T-helper 1 cell treated with Interleukin-12 subunit alpha and Interleukin-12 subunit beta and Interleukin-4 antibody, amounts not matched to agents 30 μg/mL and 1 μg/mL, for 36 hours (primary cell): ENCODE data around the gene NLGN2.

Source experiments
- H3K27ac Mint-ChIP-seq: one replicate; pipeline ENCODE4 v1.8.0; 2021; ENCODE audit warnings: mild to moderate bottlenecking, mixed read lengths
- H3K27me3 Mint-ChIP-seq: one replicate; pipeline ENCODE4 v1.8.0; 2021; ENCODE audit warnings: low read depth, mixed read lengths
- H3K36me3 Mint-ChIP-seq: one replicate; pipeline ENCODE4 v1.8.0; 2021; ENCODE audit warnings: low read depth, mixed read lengths
- H3K4me1 Mint-ChIP-seq: one replicate; pipeline ENCODE4 v1.8.0; 2021; ENCODE audit warnings: low read depth, mixed read lengths
- H3K4me3 Mint-ChIP-seq: one replicate; pipeline ENCODE4 v1.8.0; 2021; ENCODE audit warnings: mild to moderate bottlenecking, moderate library complexity, mixed read lengths
- H3K9me3 Mint-ChIP-seq: one replicate; pipeline ENCODE4 v1.8.0; 2021; ENCODE audit warnings: mixed read lengths

Gene NLGN2

GRCh38 chr17:7431231-7431630 lies 23.6 kb downstream of the NLGN2 start:
- Mint-ChIP-seq H3K36me3 (no peaks in the 10 kb centered on the region), H3K27me3 (no peaks in the 10 kb centered on the region), H3K27ac (peak overlapping the region; percentile 50), H3K9me3 (no peaks in the 10 kb centered on the region), H3K4me1 (peaks cover 10% of the 10 kb centered on the region), H3K4me3 (no peak overlapping the region)

GRCh38 chr17:7432296-7432695 lies 24.7 kb downstream of the NLGN2 start:
- peaks cover 13% of the 10 kb centered on the region for H3K4me1 Mint-ChIP-seq
- H3K27me3 Mint-ChIP-seq, result no peaks in the 10 kb centered on the region
- H3K36me3 Mint-ChIP-seq, result no peaks in the 10 kb centered on the region
- H3K9me3 Mint-ChIP-seq, result no peaks in the 10 kb centered on the region
- H3K4me3 Mint-ChIP-seq, result no peak overlapping the region
- peak overlapping the region; percentile 55 for H3K27ac Mint-ChIP-seq

GRCh38 chr17:7435676-7436555 lies 28.3 kb downstream of the NLGN2 start:
- Mint-ChIP-seq H3K4me1 (peaks cover 34% of the 10 kb centered on the region), H3K4me3 (peak overlapping the region; percentile 92), H3K36me3 (peaks cover 8% of the 10 kb centered on the region), H3K27ac (peak overlapping the region; percentile 97), H3K27me3 (peaks cover 8% of the 10 kb centered on the region), H3K9me3 (no peaks in the 10 kb centered on the region)

- Mint-ChIP-seq H3K27me3 (peaks cover 8% of the 10 kb centered on the region), H3K4me1 (peaks cover 37% of the 10 kb centered on the region), H3K27ac (peak overlapping the region; percentile 97), H3K36me3 (peaks cover 8% of the 10 kb centered on the region), H3K9me3 (no peaks in the 10 kb centered on the region), H3K4me3 (peak overlapping the region; percentile 92)
Observed at GRCh38 chr17:7436556-7437368, 29.1 kb downstream of the NLGN2 start.

- Mint-ChIP-seq H3K4me1 (peaks cover 37% of the 10 kb centered on the region), H3K4me3 (peak overlapping the region; percentile 88), H3K9me3 (no peaks in the 10 kb centered on the region), H3K27me3 (peaks cover 10% of the 10 kb centered on the region), H3K27ac (peak overlapping the region; percentile 93), H3K36me3 (peaks cover 9% of the 10 kb centered on the region)
Observed at GRCh38 chr17:7437369-7437863, 29.8 kb downstream of the NLGN2 start.

- Mint-ChIP-seq H3K4me3 (peak overlapping the region; percentile 88), H3K36me3 (peaks cover 11% of the 10 kb centered on the region), H3K27me3 (peaks cover 12% of the 10 kb centered on the region), H3K9me3 (no peaks in the 10 kb centered on the region), H3K27ac (peak overlapping the region; percentile 93), H3K4me1 (peaks cover 37% of the 10 kb centered on the region)
Observed at GRCh38 chr17:7437950-7438614, 30.4 kb downstream of the NLGN2 start.

- Mint-ChIP-seq H3K4me1 (peaks cover 38% of the 10 kb centered on the region), H3K27ac (peak overlapping the region; percentile 83), H3K9me3 (no peaks in the 10 kb centered on the region), H3K27me3 (peaks cover 13% of the 10 kb centered on the region), H3K36me3 (peaks cover 18% of the 10 kb centered on the region), H3K4me3 (peak overlapping the region; percentile 88)
Observed at GRCh38 chr17:7438656-7439460, 31.2 kb downstream of the NLGN2 start.

- peaks cover 43% of the 10 kb centered on the region for H3K4me1 Mint-ChIP-seq
Observed at GRCh38 chr17:7439462-7440112, 31.9 kb downstream of the NLGN2 start, which contains the start of gene FGF11. Gene FGF11 (plus strand): TSS chr17:7439512. CDS start chr17:7439621, 109 bp downstream.

GRCh38 chr17:7440113-7440833 lies 32.6 kb downstream of the NLGN2 start:
- H3K4me1 Mint-ChIP-seq, result peaks cover 42% of the 10 kb centered on the region

More at GRCh38 chr17:7439462-7440112, 31.9 kb downstream of the NLGN2 start, which contains the start of gene FGF11:
- H3K27me3 Mint-ChIP-seq, result peaks cover 19% of the 10 kb centered on the region
- H3K27ac Mint-ChIP-seq, result peak within 1 kb of the TSS; percentile 83
- peak within 1 kb of the TSS; percentile 88 for H3K4me3 Mint-ChIP-seq
- H3K36me3 Mint-ChIP-seq, result peaks cover 20% of the 10 kb centered on the region
- H3K9me3 Mint-ChIP-seq, result no peaks in the 10 kb centered on the region

GRCh38 chr17:7440834-7441195 lies 33.2 kb downstream of the NLGN2 start:
- Mint-ChIP-seq H3K4me3 (peak overlapping the region; percentile 82), H3K27me3 (peaks cover 26% of the 10 kb centered on the region), H3K4me1 (peaks cover 45% of the 10 kb centered on the region), H3K36me3 (peaks cover 24% of the 10 kb centered on the region), H3K9me3 (no peaks in the 10 kb centered on the region), H3K27ac (no peak overlapping the region)

More at GRCh38 chr17:7440113-7440833, 32.6 kb downstream of the NLGN2 start:
- H3K4me3 Mint-ChIP-seq, result peak overlapping the region; percentile 82
- peaks cover 21% of the 10 kb centered on the region for H3K27me3 Mint-ChIP-seq
- no peaks in the 10 kb centered on the region for H3K9me3 Mint-ChIP-seq
- peak overlapping the region; percentile 73 for H3K27ac Mint-ChIP-seq
- peaks cover 20% of the 10 kb centered on the region for H3K36me3 Mint-ChIP-seq

- H3K9me3 Mint-ChIP-seq, result no peaks in the 10 kb centered on the region
- peaks cover 26% of the 10 kb centered on the region for H3K36me3 Mint-ChIP-seq
- H3K4me1 Mint-ChIP-seq, result peaks cover 43% of the 10 kb centered on the region
- no peak overlapping the region for H3K4me3 Mint-ChIP-seq
- H3K27me3 Mint-ChIP-seq, result peaks cover 29% of the 10 kb centered on the region
- H3K27ac Mint-ChIP-seq, result no peak overlapping the region
Observed at GRCh38 chr17:7441266-7441665, 33.6 kb downstream of the NLGN2 start.

GRCh38 chr17:7442142-7442541 lies 34.5 kb downstream of the NLGN2 start:
- Mint-ChIP-seq H3K9me3 (no peaks in the 10 kb centered on the region), H3K4me1 (peaks cover 44% of the 10 kb centered on the region), H3K27me3 (peaks cover 32% of the 10 kb centered on the region), H3K4me3 (peak overlapping the region; percentile 57), H3K36me3 (peaks cover 28% of the 10 kb centered on the region), H3K27ac (no peak overlapping the region)
